Kidney (tissue), 14 donors: Measurements from ENCODE around the gene SORCS2. TPM values are rescaled to one million over a fixed set of nuclear protein-coding genes. Genes with fewer than 3 reads are reported as not detected.
A peak's percentile ranks its signal among the peaks of the same experiment; 100 is the strongest.
"Not testable (repeated sequence)": the region's sequence is repeated elsewhere in the genome, so short reads cannot be mapped to it uniquely, and the experiment has no call there.

Experiments
- DNase-seq, 5 donors: peaks; one replicate each; pipeline ENCODE4 v3.0.0-alpha.2; 2013 to 2020
- FAIRE-seq: peaks from 2 replicates; lab custom pipeline; 2012; peaks lifted over from hg19 to GRCh38; lab: Jason Lieb, UNC
- H3K27ac ChIP-seq, 2 donors: one replicate each; pipeline ENCODE4 v1.7.0; 2013; ENCODE audit warnings: low read depth in 2 of 2, low read length in 2 of 2, inconsistent platforms in 1 of 2
- H3K27me3 ChIP-seq: one replicate; pipeline ENCODE4 v1.7.1; 2013; ENCODE audit warnings: low read length, inconsistent platforms; ENCODE audit not compliant: control insufficient read depth, insufficient read depth
- H3K36me3 ChIP-seq, 3 donors: one replicate each; pipeline versions ENCODE4 v1.7.0 to v1.7.1; 2013; ENCODE audit warnings: low read length in 3 of 3, control low read depth in 1 of 3, inconsistent platforms in 1 of 3; ENCODE audit not compliant: insufficient read depth in 3 of 3, control insufficient read depth in 2 of 3
- H3K4me1 ChIP-seq, 3 donors: one replicate each; pipeline versions ENCODE4 v1.7.0 to v1.7.1; 2013; ENCODE audit warnings: low read length in 3 of 3, inconsistent platforms in 1 of 3, low read depth in 1 of 3; ENCODE audit not compliant: control insufficient read depth in 2 of 3, insufficient read depth in 2 of 3
- H3K4me3 ChIP-seq, 3 donors: one replicate each; pipeline versions ENCODE4 v1.7.0 to v1.8.1; 2013; ENCODE audit warnings: low read length in 3 of 3, control low read depth in 1 of 3, inconsistent platforms in 1 of 3
- H3K9ac ChIP-seq, 3 donors: one replicate each; pipeline versions ENCODE4 v1.7.0 to v1.7.1; 2013; ENCODE audit warnings: low read length in 3 of 3, control low read depth in 1 of 3, inconsistent platforms in 1 of 3
- H3K9me3 ChIP-seq, 3 donors: one replicate each; pipeline versions ENCODE4 v1.7.0 to v1.7.1; 2013; ENCODE audit warnings: low read length in 3 of 3, control low read depth in 1 of 3, inconsistent platforms in 1 of 3; ENCODE audit not compliant: control insufficient read depth in 2 of 3, insufficient read depth in 1 of 3
- CTCF ChIP-seq: IDR thresholded peaks from 3 replicates; pipeline ENCODE4 v1.5.1; 2012; ENCODE audit warnings: mild to moderate bottlenecking, moderate library complexity, borderline replicate concordance; ENCODE audit not compliant: insufficient read depth; ENCODE audit errors: extremely low read depth
- intact Hi-C: fragments of 100-400 bp; cut with DNase I; formaldehyde crosslinking; loops from one replicate; pipeline ENCODE4 v1.11.1; 2022
- polyA plus RNA-seq: library from polyadenylated mRNA; stranded (reverse); fragments of 350-450 nt; fragmentation: Illumina TruSeq; extraction: RNeasy Lipid Tissue Mini Kit (QIAGEN cat#74804); gene quantifications from one replicate; pipeline ENCODE4 v1.2.3, GENCODE V29; 2014; ENCODE audit warnings: low read depth, low replicate concordance; ENCODE audit not compliant: insufficient read depth
- total RNA-seq: library from RNA; stranded (reverse); fragmentation: NEBNext Ultra II Directional; extraction: Animal tissue kit (Norgen Biotek cat#: 25700); gene quantifications from one replicate; pipeline ENCODE4 v1.2.1, GENCODE V29; 2021
- donor health status: control.
- donor health status: control.
- donor health status: control.
- donor health status: control.
- donor health status: control.
- donor health status: DM: yes; HTN: yes; CAD: no.
- donor health status: Normal renal cell carcinoma (clear cell type).

SORCS2 gene
- total and polyA plus RNA-seq, 2 donors from 2014 or later, result 6.1 to 9.1 TPM

GRCh38 chr4:7450775-7451433 lies 258.6 kb downstream of the SORCS2 start:
- Histone ChIP-seq H3K27ac (no peak overlapping the region), H3K9ac (no peak overlapping the region), H3K27me3 (no peaks in the 10 kb centered on the region), H3K4me1 (no peaks in the 10 kb centered on the region), H3K9me3 (no peaks in the 10 kb centered on the region), H3K4me3 (no peak overlapping the region), H3K36me3 (no peaks in the 10 kb centered on the region)
- no peak for TF ChIP-seq CTCF
- intact Hi-C loops, result no loop called here
- DNase-seq (no peak), FAIRE-seq (no peak)

- no peaks in the 10 kb centered on the region for H3K4me1 ChIP-seq
- intact Hi-C loops, result no loop called here
- no peak overlapping the region for H3K27ac ChIP-seq
- DNase-seq (no peak), FAIRE-seq (no peak)
- no peak overlapping the region for H3K9ac ChIP-seq
- no peak overlapping the region for H3K4me3 ChIP-seq
- no peaks in the 10 kb centered on the region for H3K36me3 ChIP-seq
- H3K27me3 ChIP-seq, result no peaks in the 10 kb centered on the region
- no peak for TF ChIP-seq CTCF
- H3K9me3 ChIP-seq, result no peaks in the 10 kb centered on the region
Measured at GRCh38 chr4:7451434-7451789, 259.1 kb downstream of the SORCS2 start.

GRCh38 chr4:7451800-7452199 lies 259.5 kb downstream of the SORCS2 start:
- Histone ChIP-seq H3K4me3 (no peak overlapping the region), H3K9ac (no peak overlapping the region), H3K4me1 (no peaks in the 10 kb centered on the region), H3K9me3 (no peaks in the 10 kb centered on the region), H3K27me3 (no peaks in the 10 kb centered on the region), H3K36me3 (no peaks in the 10 kb centered on the region), H3K27ac (no peak overlapping the region)
- TF ChIP-seq CTCF, result no peak
- intact Hi-C loops, result no loop called here
- FAIRE-seq (no peak), DNase-seq (no peak)

- H3K27ac ChIP-seq, H3K9me3 ChIP-seq, H3K4me3 ChIP-seq, FAIRE-seq, H3K4me1 ChIP-seq, H3K27me3 ChIP-seq, intact Hi-C loops, H3K36me3 ChIP-seq, H3K9ac ChIP-seq: not testable (repeated sequence)
- DNase-seq, result peak in 1 of 5 donors; percentile 39
Measured at GRCh38 chr4:7452802-7453201, 260.5 kb downstream of the SORCS2 start.
